GM23248 (cell line): ENCODE measurements around the gene EPHA2. TPM values are rescaled to one million over a fixed set of nuclear protein-coding genes. Genes with fewer than 3 reads are reported as not detected.

Experiments used
- DNase-seq: peaks from one replicate; pipeline ENCODE4 v3.0.0-alpha.2; 2015
- H2AFZ ChIP-seq: fragments of 200-600 bp; sonication (generic); 2 replicates; pipeline ENCODE4 v1.6.1; 2016; ENCODE audit warnings: antibody characterized with exemption
- H3F3A ChIP-seq: fragments of 200-600 bp; sonication (generic); 2 replicates; pipeline ENCODE4 v1.6.1; 2016; ENCODE audit warnings: mild to moderate bottlenecking, antibody characterized with exemption, mixed run types; ENCODE audit not compliant: insufficient read depth
- H3K27ac ChIP-seq: fragments of 200-600 bp; sonication (generic); 2 replicates; pipeline ENCODE4 v1.5.1; 2016; ENCODE audit warnings: mild to moderate bottlenecking
- H3K27me3 ChIP-seq: fragments of 200-600 bp; sonication (generic); replicated peaks from 2 replicates; pipeline ENCODE4 v1.6.1; 2016; ENCODE audit warnings: mild to moderate bottlenecking; ENCODE audit not compliant: insufficient read depth
- H3K36me3 ChIP-seq: fragments of 200-600 bp; sonication (generic); 2 replicates; pipeline ENCODE4 v1.6.1; 2016; ENCODE audit warnings: low read depth, mild to moderate bottlenecking
- H3K4me1 ChIP-seq: fragments of 200-600 bp; sonication (generic); 2 replicates; pipeline ENCODE4 v1.6.1; 2016; ENCODE audit warnings: mild to moderate bottlenecking; ENCODE audit not compliant: insufficient read depth
- H3K4me2 ChIP-seq: fragments of 200-600 bp; sonication (generic); one replicate; pipeline ENCODE4 v1.6.1; 2016; ENCODE audit warnings: mild to moderate bottlenecking; ENCODE audit not compliant: unreplicated experiment
- H3K4me3 ChIP-seq: fragments of 200-600 bp; sonication (generic); 2 replicates; pipeline ENCODE4 v1.5.1; 2016; ENCODE audit warnings: mild to moderate bottlenecking
- H3K79me2 ChIP-seq: fragments of 200-600 bp; sonication (generic); 2 replicates; pipeline ENCODE4 v1.6.1; 2016; ENCODE audit warnings: mild to moderate bottlenecking; ENCODE audit not compliant: insufficient read depth
- H3K9ac ChIP-seq: fragments of 200-600 bp; sonication (generic); 2 replicates; pipeline ENCODE4 v1.6.1; 2016; ENCODE audit warnings: mild to moderate bottlenecking
- H3K9me2 ChIP-seq: fragments of 200-600 bp; sonication (generic); 2 replicates; pipeline ENCODE4 v1.6.1; 2016; ENCODE audit warnings: mixed run types, mild to moderate bottlenecking, moderate library complexity; ENCODE audit not compliant: insufficient read depth
- H3K9me3 ChIP-seq: fragments of 200-600 bp; sonication (generic); one replicate; pipeline ENCODE4 v1.6.1; 2017; ENCODE audit warnings: low read depth
- H4K20me1 ChIP-seq: fragments of 200-600 bp; sonication (generic); 2 replicates; pipeline ENCODE4 v1.6.0; 2016; ENCODE audit not compliant: insufficient read depth
- EZH2 ChIP-seq: fragments of 200-600 bp; sonication (generic); IDR thresholded peaks from 2 replicates; pipeline ENCODE4 v1.6.1; 2018; ENCODE audit warnings: antibody characterized with exemption, mild to moderate bottlenecking; ENCODE audit not compliant: insufficient read depth, poor library complexity, severe bottlenecking
- EZH2phosphoT487 ChIP-seq: fragments of 200-600 bp; sonication (generic); IDR thresholded peaks from 2 replicates; pipeline ENCODE4 v1.6.1; 2018; ENCODE audit warnings: antibody characterized with exemption, moderate library complexity, mild to moderate bottlenecking, low read depth; ENCODE audit not compliant: insufficient read depth
- WGBS, 2 experiments: methylation state at CpG; one replicate each; pipeline ENCODE4 v1.1.6; 2015 to 2017; ENCODE audit warnings: low lambda C conversion rate in 2 of 2, low coverage in 1 of 2; ENCODE audit errors: missing lambda C conversion rate in 2 of 2; 5-methylcytosine and 5-hydroxymethylcytosine counted together
- in situ Hi-C: fragments of 300-500 bp; cut with MboI; formaldehyde crosslinking; loops from 2 replicates; pipeline ENCODE4 v1.15.0; 2020
- polyA plus RNA-seq: library from polyadenylated mRNA; unstranded; fragments of >200 nt; fragmentation: Nextera tagmentation; extraction: Ambion mirVana; gene quantifications from 2 replicates; pipeline ENCODE4 v1.2.1, GENCODE V29; 2016
- total RNA-seq: library from RNA; depleted of rRNA; stranded (reverse); fragments of >200 nt; shearing (Covaris generic); gene quantifications from 2 replicates; pipeline ENCODE4 v1.2.3, GENCODE V29; 2014

Gene EPHA2
- total and polyA plus RNA-seq, 2 experiments from 2014 or later, result 8.8 to 21.7 TPM

- WGBS, 2 experiments, result 84 to 86% methylated on average over 3 of the region's 3 CpGs
- no peak overlapping the region for H3K4me2 ChIP-seq
- H3K27me3 ChIP-seq, result no peaks in the 10 kb centered on the region
- no peaks in the 10 kb centered on the region for H3F3A ChIP-seq
- no peak overlapping the region for H2AFZ ChIP-seq
- no peak for TF ChIP-seq EZH2
- TF ChIP-seq EZH2phosphoT487, result no peak
- in situ Hi-C loops, result no loop called here
- H3K9me3 ChIP-seq, result no peaks in the 10 kb centered on the region
- no peaks in the 10 kb centered on the region for H3K36me3 ChIP-seq
- H3K9ac ChIP-seq, result no peak overlapping the region
- no peak for DNase-seq
- H3K79me2 ChIP-seq, result no peaks in the 10 kb centered on the region
- H3K9me2 ChIP-seq, result no peaks in the 10 kb centered on the region
- 0 out of 2 replicates have a peak, but pooled peaks cover 4% of the 10 kb centered on the region for H3K4me1 ChIP-seq
- no peaks in the 10 kb centered on the region for H4K20me1 ChIP-seq
- no peak overlapping the region for H3K27ac ChIP-seq
- no peak overlapping the region for H3K4me3 ChIP-seq
Observed at GRCh38 chr1:16203550-16203949, 47.7 kb upstream of the EPHA2 start.

- in situ Hi-C loops, result no loop called here
Observed at GRCh38 chr1:16202281-16203210, 46.7 kb upstream of the EPHA2 start.

DNA sequence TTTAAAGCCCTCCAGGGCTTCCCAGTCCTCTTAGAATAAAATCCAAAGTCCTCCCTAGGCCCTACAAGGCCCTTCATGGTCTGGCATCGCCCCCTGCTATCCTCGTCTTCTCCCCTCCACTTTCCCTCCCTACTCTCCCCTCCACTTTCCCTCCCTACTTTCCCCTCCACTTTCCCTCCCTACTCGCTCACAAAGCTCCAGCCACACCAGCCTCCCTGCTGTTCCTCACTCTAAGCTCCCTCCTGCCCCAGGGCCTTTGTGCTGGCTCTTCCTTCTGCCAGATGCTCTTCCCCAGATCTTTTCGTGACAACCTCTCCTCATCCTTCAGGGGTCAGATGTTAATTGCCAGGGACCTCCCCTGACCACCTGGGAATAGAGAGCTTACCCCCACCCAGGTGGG, 43.8 kb upstream of the EPHA2 start:
- WGBS, 2 experiments, result 91 to 94% methylated on average over 4 of the region's 4 CpGs
- in situ Hi-C loops, result no loop called here

More at GRCh38 chr1:16202281-16203210, 46.7 kb upstream of the EPHA2 start:
- Histone ChIP-seq H2AFZ (no peak overlapping the region), H3K9me2 (no peaks in the 10 kb centered on the region), H3K79me2 (no peaks in the 10 kb centered on the region), H3K27ac (no peak overlapping the region), H4K20me1 (no peaks in the 10 kb centered on the region), H3K9ac (no peak overlapping the region), H3F3A (no peaks in the 10 kb centered on the region), H3K4me2 (no peak overlapping the region), H3K9me3 (no peaks in the 10 kb centered on the region), H3K36me3 (no peaks in the 10 kb centered on the region), H3K4me1 (0 out of 2 replicates have a peak, but pooled peaks cover 4% of the 10 kb centered on the region), H3K4me3 (no peak overlapping the region), H3K27me3 (no peaks in the 10 kb centered on the region)
- no peak for DNase-seq
- WGBS, 2 experiments, result 88 to 93% methylated on average over 24 of the region's 24 CpGs
- TF ChIP-seq EZH2phosphoT487 (no peak), EZH2 (no peak)

DNA sequence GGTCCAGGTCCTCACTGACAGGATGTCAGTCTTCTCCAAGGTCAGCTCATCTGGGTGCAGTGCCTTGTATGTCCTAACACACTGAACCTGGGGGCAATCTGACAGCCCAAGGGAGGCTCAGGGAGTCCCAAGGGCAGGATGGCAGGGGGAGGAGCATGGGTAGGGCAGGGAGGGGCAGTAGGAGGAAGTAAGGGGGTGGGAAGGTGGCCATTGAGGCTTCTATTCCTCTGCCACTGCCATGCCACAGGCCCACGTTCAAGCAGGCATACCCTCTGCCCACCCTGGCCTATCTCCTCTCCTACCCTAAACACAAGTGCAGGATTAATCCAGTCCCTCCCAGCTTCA, 43.3 kb upstream of the EPHA2 start:
- Histone ChIP-seq H3K4me1 (no peaks in the 10 kb centered on the region), H3K9me3 (no peaks in the 10 kb centered on the region), H3K9ac (no peak overlapping the region), H3K27ac (no peak overlapping the region), H3K4me3 (no peak overlapping the region), H4K20me1 (no peaks in the 10 kb centered on the region), H3K79me2 (no peaks in the 10 kb centered on the region), H3K9me2 (no peaks in the 10 kb centered on the region), H3F3A (no peaks in the 10 kb centered on the region; the same call in 1 of the 2 replicates), H3K36me3 (no peaks in the 10 kb centered on the region), H3K4me2 (no peak overlapping the region), H2AFZ (no peak overlapping the region), H3K27me3 (no peaks in the 10 kb centered on the region)
- TF ChIP-seq EZH2 (no peak), EZH2phosphoT487 (no peak)
- in situ Hi-C loops, result no loop called here
- WGBS, 2 experiments, result 100% methylated on average over 1 of the region's 1 CpG
- no peak for DNase-seq

More for the DNA sequence above, 43.8 kb upstream of the EPHA2 start:
- Histone ChIP-seq H3K27ac (no peak overlapping the region), H3K9me2 (no peaks in the 10 kb centered on the region), H4K20me1 (no peaks in the 10 kb centered on the region), H3K4me3 (no peak overlapping the region), H2AFZ (no peak overlapping the region), H3K36me3 (no peaks in the 10 kb centered on the region), H3K9ac (no peak overlapping the region), H3K9me3 (no peaks in the 10 kb centered on the region), H3K27me3 (no peaks in the 10 kb centered on the region), H3F3A (no peaks in the 10 kb centered on the region; the same call in 1 of the 2 replicates), H3K4me1 (no peaks in the 10 kb centered on the region), H3K4me2 (no peak overlapping the region), H3K79me2 (no peaks in the 10 kb centered on the region)
- no peak for TF ChIP-seq EZH2
- no peak for TF ChIP-seq EZH2phosphoT487
- no peak for DNase-seq
